GM12878 (cell line): Measurements from ENCODE around the gene ELL2. TPM values are rescaled to one million over a fixed set of nuclear protein-coding genes. Genes with fewer than 3 reads are reported as not detected.
A peak's percentile ranks its signal among the peaks of the same experiment; 100 is the strongest.

Source experiments
- BCL11A ChIP-seq: IDR thresholded peaks from 2 replicates; pipeline ENCODE4 v1.6.1; 2011; ENCODE audit warnings: low read depth, low read length
- BRCA1 ChIP-seq: IDR thresholded peaks from 2 replicates; pipeline ENCODE4 v1.6.1; 2011; ENCODE audit warnings: low read depth, low read length, improper control_type of control experiment
- CEBPZ ChIP-seq: fragments of 150-350 bp; IDR thresholded peaks from 2 replicates; pipeline ENCODE4 v1.6.1; 2016; ENCODE audit warnings: low read depth, low read length
- ETV6 ChIP-seq, 2 experiments: fragments of 450-650 bp in 1 of 2; IDR thresholded peaks in 1 of 2; conservative IDR thresholded peaks in 1 of 2; 2 replicates each; pipeline ENCODE4 v1.6.1; 2014; ENCODE audit warnings: antibody characterized with exemption in 1 of 2, borderline replicate concordance in 1 of 2, low read depth in 1 of 2, mild to moderate bottlenecking in 1 of 2, moderate library complexity in 1 of 2
- GATAD2B ChIP-seq: fragments of 450-650 bp; conservative IDR thresholded peaks from 2 replicates; pipeline ENCODE4 v1.6.1; 2017; ENCODE audit warnings: low read depth, mild to moderate bottlenecking, moderate library complexity
- HCFC1 ChIP-seq: fragments of 150-350 bp; IDR thresholded peaks from 2 replicates; pipeline ENCODE4 v1.6.1; 2014; ENCODE audit warnings: low read length
- IKZF1 ChIP-seq: fragments of 450-650 bp; conservative IDR thresholded peaks from 2 replicates; pipeline ENCODE4 v1.6.1; 2017; ENCODE audit warnings: antibody characterized with exemption, mild to moderate bottlenecking
- IRF5 ChIP-seq: fragments of 450-650 bp; IDR thresholded peaks from 2 replicates; pipeline ENCODE4 v1.6.1; 2017; ENCODE audit warnings: borderline replicate concordance
- KLF5 ChIP-seq: fragments of 450-650 bp; IDR thresholded peaks from 2 replicates; pipeline ENCODE4 v1.6.1; 2014; ENCODE audit warnings: mild to moderate bottlenecking; ENCODE audit not compliant: partially characterized antibody
- MYB ChIP-seq: fragments of 150-350 bp; IDR thresholded peaks from 2 replicates; pipeline ENCODE4 v1.6.1; 2014; ENCODE audit warnings: mild to moderate bottlenecking, low read depth, low read length, borderline replicate concordance
- MYC ChIP-seq: IDR thresholded peaks from 2 replicates; pipeline ENCODE4 v1.6.1; 2011; ENCODE audit warnings: mild to moderate bottlenecking, low read length, moderate library complexity, inconsistent platforms; ENCODE audit not compliant: insufficient read depth, insufficient replicate concordance, insufficient read length, severe bottlenecking
- NBN ChIP-seq: fragments of 450-650 bp; IDR thresholded peaks from 2 replicates; pipeline ENCODE4 v1.6.1; 2016
- NFXL1 ChIP-seq: fragments of 450-650 bp; IDR thresholded peaks from 2 replicates; pipeline ENCODE4 v1.6.1; 2017; ENCODE audit warnings: antibody characterized with exemption, mild to moderate bottlenecking, borderline replicate concordance
- RELA ChIP-seq: fragments of 450-650 bp; IDR thresholded peaks from 2 replicates; pipeline ENCODE4 v1.8.0; 2014; ENCODE audit warnings: borderline replicate concordance; ENCODE audit not compliant: partially characterized antibody
- TARDBP ChIP-seq: IDR thresholded peaks from 2 replicates; pipeline ENCODE4 v1.6.1; 2016; ENCODE audit warnings: borderline replicate concordance
- ZSCAN29 ChIP-seq: fragments of 450-650 bp; IDR thresholded peaks from 2 replicates; pipeline ENCODE4 v1.6.1; 2017; ENCODE audit warnings: mild to moderate bottlenecking, moderate library complexity
- polyA plus RNA-seq, 11 experiments: library from polyadenylated mRNA; depleted of rRNA in 4 of 11; unstranded in 6 of 11; stranded (reverse) in 5 of 11; fragments of >200 nt; fragmentation: Nextera tagmentation in 4 of 11; fragmentation: Illumina TruSeq in 1 of 11; extraction: Ambion mirVana in 4 of 11; extraction: Trizol in 1 of 11; gene quantifications; 1 replicate in 1 of 11; 2 replicates in 10 of 11; pipeline versions ENCODE4 v1.2.1 to v1.2.3, GENCODE V29; 2011 to 2016; ENCODE audit warnings: inconsistent platforms in 2 of 11, missing spikeins in 2 of 11, low read depth in 1 of 11
- total RNA-seq, 4 experiments: library from RNA; depleted of rRNA in 3 of 4; stranded (reverse); fragments of >200 nt in 3 of 4; fragmentation: Illumina TruSeq in 1 of 4; extraction: Trizol in 1 of 4; gene quantifications; 2 replicates each; pipeline versions ENCODE4 v1.2.1 to v1.2.3, GENCODE V29; 2013 to 2021
- TF ChIP-seq, protein P1 (sequence below): IDR thresholded peaks from 2 replicates; pipeline ENCODE4 v1.6.1; 2012; ENCODE audit warnings: improper control_type of control experiment, low read depth, low read length; ENCODE audit not compliant: insufficient replicate concordance
- TF ChIP-seq, protein P2 (sequence below): IDR thresholded peaks from 2 replicates; pipeline ENCODE4 v1.6.1; 2011; ENCODE audit warnings: low read depth, mild to moderate bottlenecking, low read length, moderate library complexity, borderline replicate concordance; ENCODE audit errors: extremely low read depth
- TF ChIP-seq, protein P3 (sequence below): fragments of 450-650 bp; IDR thresholded peaks from 2 replicates; pipeline ENCODE4 v1.6.1; 2014; ENCODE audit warnings: mild to moderate bottlenecking

The ELL2 gene
- total and polyA plus RNA-seq, 10 of the 15 experiments (the other 5 are each of a cell fraction or from before 2014, with no cell fraction given) = 24.2 to 91.4 (median 57.4) TPM

- peak; percentile 83 for TF ChIP-seq BCL11A
- no peak for TF ChIP-seq BRCA1
- no peak for TF ChIP-seq GATAD2B
- no peak for TF ChIP-seq MYB
- 0 out of 2 replicates have a peak, but pooled peaks have one; percentile 52 for TF ChIP-seq NBN
- TF ChIP-seq, protein P1, sequence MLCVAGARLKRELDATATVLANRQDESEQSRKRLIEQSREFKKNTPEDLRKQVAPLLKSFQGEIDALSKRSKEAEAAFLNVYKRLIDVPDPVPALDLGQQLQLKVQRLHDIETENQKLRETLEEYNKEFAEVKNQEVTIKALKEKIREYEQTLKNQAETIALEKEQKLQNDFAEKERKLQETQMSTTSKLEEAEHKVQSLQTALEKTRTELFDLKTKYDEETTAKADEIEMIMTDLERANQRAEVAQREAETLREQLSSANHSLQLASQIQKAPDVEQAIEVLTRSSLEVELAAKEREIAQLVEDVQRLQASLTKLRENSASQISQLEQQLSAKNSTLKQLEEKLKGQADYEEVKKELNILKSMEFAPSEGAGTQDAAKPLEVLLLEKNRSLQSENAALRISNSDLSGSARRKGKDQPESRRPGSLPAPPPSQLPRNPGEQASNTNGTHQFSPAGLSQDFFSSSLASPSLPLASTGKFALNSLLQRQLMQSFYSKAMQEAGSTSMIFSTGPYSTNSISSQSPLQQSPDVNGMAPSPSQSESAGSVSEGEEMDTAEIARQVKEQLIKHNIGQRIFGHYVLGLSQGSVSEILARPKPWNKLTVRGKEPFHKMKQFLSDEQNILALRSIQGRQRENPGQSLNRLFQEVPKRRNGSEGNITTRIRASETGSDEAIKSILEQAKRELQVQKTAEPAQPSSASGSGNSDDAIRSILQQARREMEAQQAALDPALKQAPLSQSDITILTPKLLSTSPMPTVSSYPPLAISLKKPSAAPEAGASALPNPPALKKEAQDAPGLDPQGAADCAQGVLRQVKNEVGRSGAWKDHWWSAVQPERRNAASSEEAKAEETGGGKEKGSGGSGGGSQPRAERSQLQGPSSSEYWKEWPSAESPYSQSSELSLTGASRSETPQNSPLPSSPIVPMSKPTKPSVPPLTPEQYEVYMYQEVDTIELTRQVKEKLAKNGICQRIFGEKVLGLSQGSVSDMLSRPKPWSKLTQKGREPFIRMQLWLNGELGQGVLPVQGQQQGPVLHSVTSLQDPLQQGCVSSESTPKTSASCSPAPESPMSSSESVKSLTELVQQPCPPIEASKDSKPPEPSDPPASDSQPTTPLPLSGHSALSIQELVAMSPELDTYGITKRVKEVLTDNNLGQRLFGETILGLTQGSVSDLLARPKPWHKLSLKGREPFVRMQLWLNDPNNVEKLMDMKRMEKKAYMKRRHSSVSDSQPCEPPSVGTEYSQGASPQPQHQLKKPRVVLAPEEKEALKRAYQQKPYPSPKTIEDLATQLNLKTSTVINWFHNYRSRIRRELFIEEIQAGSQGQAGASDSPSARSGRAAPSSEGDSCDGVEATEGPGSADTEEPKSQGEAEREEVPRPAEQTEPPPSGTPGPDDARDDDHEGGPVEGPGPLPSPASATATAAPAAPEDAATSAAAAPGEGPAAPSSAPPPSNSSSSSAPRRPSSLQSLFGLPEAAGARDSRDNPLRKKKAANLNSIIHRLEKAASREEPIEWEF = no peak
- no peak for TF ChIP-seq RELA
- TF ChIP-seq CEBPZ = no peak
- no peak for TF ChIP-seq ZSCAN29
- TF ChIP-seq, protein P2, sequence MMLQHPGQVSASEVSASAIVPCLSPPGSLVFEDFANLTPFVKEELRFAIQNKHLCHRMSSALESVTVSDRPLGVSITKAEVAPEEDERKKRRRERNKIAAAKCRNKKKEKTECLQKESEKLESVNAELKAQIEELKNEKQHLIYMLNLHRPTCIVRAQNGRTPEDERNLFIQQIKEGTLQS = no peak
- TF ChIP-seq KLF5 = no peak
- 0 out of 2 replicates have a peak, but pooled peaks have one; percentile 20 for TF ChIP-seq IKZF1
- no peak for TF ChIP-seq HCFC1
- peak in 1 of 2 experiments; percentile 82; a peak in 2 of 4 replicates for TF ChIP-seq ETV6 (conservative IDR thresholded peaks at IDR 0.05 in 1 of 2, IDR thresholded peaks at IDR 0.05 in 1 of 2; ENCODE audit: borderline replicate concordance in 1 of 2, low read depth in 1 of 2)
- no peak for TF ChIP-seq NFXL1
- TF ChIP-seq TARDBP = no peak
- no peak for TF ChIP-seq MYC
- TF ChIP-seq, protein P3, sequence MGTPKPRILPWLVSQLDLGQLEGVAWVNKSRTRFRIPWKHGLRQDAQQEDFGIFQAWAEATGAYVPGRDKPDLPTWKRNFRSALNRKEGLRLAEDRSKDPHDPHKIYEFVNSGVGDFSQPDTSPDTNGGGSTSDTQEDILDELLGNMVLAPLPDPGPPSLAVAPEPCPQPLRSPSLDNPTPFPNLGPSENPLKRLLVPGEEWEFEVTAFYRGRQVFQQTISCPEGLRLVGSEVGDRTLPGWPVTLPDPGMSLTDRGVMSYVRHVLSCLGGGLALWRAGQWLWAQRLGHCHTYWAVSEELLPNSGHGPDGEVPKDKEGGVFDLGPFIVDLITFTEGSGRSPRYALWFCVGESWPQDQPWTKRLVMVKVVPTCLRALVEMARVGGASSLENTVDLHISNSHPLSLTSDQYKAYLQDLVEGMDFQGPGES = no peak
- TF ChIP-seq IRF5 = no peak
These were observed 35.7 kb downstream of the ELL2 start (continued) for GRCh38 chr5:95925939-95926338.
